PC-9 (cell line): ENCODE results near the gene IMMP2L. TPM values are rescaled to one million over a fixed set of nuclear protein-coding genes. Genes with fewer than 3 reads are reported as not detected.

Experiments
- BruUV-seq: library from RNA; stranded (reverse); fragments of 400-500 nt; replicated peaks from 2 replicates; lab custom pipeline; 2021; lab: Mats Ljungman, UMichigan
- CTCF ChIA-PET: fragments of 300-600 bp; sonication (Branson Sonifier 250); formaldehyde crosslinking; loops from one replicate; lab custom pipeline; 2022; ENCODE audit warnings: antibody characterized with exemption; lab: Charles Lee
- POLR2A ChIA-PET: fragments of 300-600 bp; sonication (Branson Sonifier 250); formaldehyde crosslinking; loops from one replicate; lab custom pipeline; 2022; ENCODE audit warnings: antibody characterized with exemption; ENCODE audit not compliant: unreplicated experiment; lab: Charles Lee
- DNase-seq, 2 experiments: peaks; one replicate each; pipeline versions ENCODE4 v3.0.0 to v3.0.0-alpha.2; 2015 to 2022; ENCODE audit warnings: mixed read lengths in 1 of 2
- H2AFZ ChIP-seq: fragments of 200-600 bp; sonication (generic); 2 replicates; pipeline ENCODE4 v1.8.1; 2017; ENCODE audit warnings: antibody characterized with exemption
- H3F3A ChIP-seq: fragments of 200-600 bp; sonication (generic); 2 replicates; pipeline ENCODE4 v1.8.1; 2017; ENCODE audit warnings: antibody characterized with exemption, mild to moderate bottlenecking, low read depth; ENCODE audit not compliant: insufficient read depth
- H3K27ac ChIP-seq: fragments of 200-600 bp; sonication (generic); 2 replicates; pipeline ENCODE4 v1.6.1; 2016; ENCODE audit warnings: mixed run types
- H3K27me3 ChIP-seq: fragments of 200-600 bp; sonication (generic); 2 replicates; pipeline ENCODE4 v1.6.1; 2016; ENCODE audit warnings: low read depth, mixed run types; ENCODE audit not compliant: insufficient read depth
- H3K36me3 ChIP-seq: fragments of 200-600 bp; sonication (generic); 2 replicates; pipeline ENCODE4 v1.6.1; 2016; ENCODE audit warnings: low read depth, mixed run types
- H3K4me1 ChIP-seq: fragments of 200-600 bp; sonication (generic); replicated peaks from 2 replicates; pipeline ENCODE4 v1.6.1; 2016; ENCODE audit warnings: mixed run types; ENCODE audit not compliant: insufficient read depth
- H3K4me2 ChIP-seq: fragments of 200-600 bp; sonication (generic); 2 replicates; pipeline ENCODE4 v1.6.1; 2017; ENCODE audit warnings: mixed run types
- H3K4me3 ChIP-seq: fragments of 200-600 bp; sonication (generic); 2 replicates; pipeline ENCODE4 v1.6.1; 2016; ENCODE audit warnings: mixed run types
- H3K79me2 ChIP-seq: fragments of 200-600 bp; sonication (generic); 2 replicates; pipeline ENCODE4 v1.6.1; 2017; ENCODE audit warnings: low read depth, mixed run types
- H3K9me2 ChIP-seq: fragments of 200-600 bp; sonication (generic); 2 replicates; pipeline ENCODE4 v1.8.1; 2017; ENCODE audit warnings: mild to moderate bottlenecking; ENCODE audit not compliant: insufficient read depth
- H3K9me3 ChIP-seq: fragments of 200-600 bp; sonication (generic); 2 replicates; pipeline ENCODE4 v1.8.1; 2016; ENCODE audit warnings: low read depth; ENCODE audit not compliant: insufficient read depth
- H4K20me1 ChIP-seq: fragments of 200-600 bp; sonication (generic); 2 replicates; pipeline ENCODE4 v1.8.1; 2017; ENCODE audit not compliant: insufficient read depth
- EZH2 ChIP-seq: fragments of 200-600 bp; sonication (generic); IDR thresholded peaks from 2 replicates; pipeline ENCODE4 v1.8.0; 2017; ENCODE audit warnings: antibody characterized with exemption, low read depth
- intact Hi-C: fragments of 100-400 bp; cut with micrococcal nuclease; formaldehyde crosslinking; loops from one replicate; pipeline ENCODE4 v1.10.0; 2022; ENCODE audit not compliant: unreplicated experiment
- total RNA-seq: library from RNA; stranded (reverse); gene quantifications from 2 replicates; pipeline ENCODE4 v1.2.3, GENCODE V29; 2021
- TF ChIP-seq, protein P1 (sequence below): fragments of 200-600 bp; sonication (generic); conservative IDR thresholded peaks from 2 replicates; pipeline ENCODE4 v1.6.1; 2017; ENCODE audit warnings: mixed run types, antibody characterized with exemption, mild to moderate bottlenecking, moderate library complexity

Gene IMMP2L
- total RNA-seq, 1 experiment from 2014 or later, result 40.5 TPM

- Histone ChIP-seq H3K27ac (no peak overlapping the region), H4K20me1 (no peaks in the 10 kb centered on the region), H3K4me1 (no peaks in the 10 kb centered on the region), H3K4me2 (no peak overlapping the region), H3F3A (no peaks in the 10 kb centered on the region), H3K9me2 (no peaks in the 10 kb centered on the region), H3K9me3 (no peaks in the 10 kb centered on the region), H2AFZ (no peak overlapping the region), H3K4me3 (no peak overlapping the region), H3K27me3 (no peaks in the 10 kb centered on the region), H3K36me3 (no peaks in the 10 kb centered on the region), H3K79me2 (no peaks in the 10 kb centered on the region)
- ChIA-PET CTCF (no interaction called here), POLR2A (no interaction called here)
- intact Hi-C loops, result no loop called here
- no peak for DNase-seq
- no TSS peak for BruUV-seq
- TF ChIP-seq, protein P1, sequence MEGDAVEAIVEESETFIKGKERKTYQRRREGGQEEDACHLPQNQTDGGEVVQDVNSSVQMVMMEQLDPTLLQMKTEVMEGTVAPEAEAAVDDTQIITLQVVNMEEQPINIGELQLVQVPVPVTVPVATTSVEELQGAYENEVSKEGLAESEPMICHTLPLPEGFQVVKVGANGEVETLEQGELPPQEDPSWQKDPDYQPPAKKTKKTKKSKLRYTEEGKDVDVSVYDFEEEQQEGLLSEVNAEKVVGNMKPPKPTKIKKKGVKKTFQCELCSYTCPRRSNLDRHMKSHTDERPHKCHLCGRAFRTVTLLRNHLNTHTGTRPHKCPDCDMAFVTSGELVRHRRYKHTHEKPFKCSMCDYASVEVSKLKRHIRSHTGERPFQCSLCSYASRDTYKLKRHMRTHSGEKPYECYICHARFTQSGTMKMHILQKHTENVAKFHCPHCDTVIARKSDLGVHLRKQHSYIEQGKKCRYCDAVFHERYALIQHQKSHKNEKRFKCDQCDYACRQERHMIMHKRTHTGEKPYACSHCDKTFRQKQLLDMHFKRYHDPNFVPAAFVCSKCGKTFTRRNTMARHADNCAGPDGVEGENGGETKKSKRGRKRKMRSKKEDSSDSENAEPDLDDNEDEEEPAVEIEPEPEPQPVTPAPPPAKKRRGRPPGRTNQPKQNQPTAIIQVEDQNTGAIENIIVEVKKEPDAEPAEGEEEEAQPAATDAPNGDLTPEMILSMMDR, result no peak
- no peak for TF ChIP-seq EZH2
Observed at GRCh38 chr7:110693344-110693743, 868.9 kb downstream of the IMMP2L start.

DNA sequence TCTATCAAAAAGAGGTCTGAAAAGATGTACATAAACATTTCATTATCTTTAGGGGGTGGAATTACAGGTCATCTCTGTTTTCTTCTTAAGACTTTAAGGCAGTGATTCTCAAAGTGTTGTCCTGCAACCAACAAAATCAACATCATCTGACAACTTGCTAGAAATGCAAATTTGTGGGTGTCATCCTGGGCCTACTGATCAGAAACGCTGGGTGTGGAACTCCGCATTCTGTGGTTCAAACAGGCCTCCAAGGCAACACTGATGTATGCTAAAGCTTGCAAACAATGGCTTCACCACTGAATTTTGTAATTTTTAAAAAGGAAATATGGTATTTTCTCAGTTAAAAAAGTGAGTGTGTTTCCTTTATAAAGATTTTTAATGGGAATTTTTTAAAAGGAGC lies 873.4 kb downstream of the IMMP2L start:
- Histone ChIP-seq H3K27ac (no peak overlapping the region), H3F3A (no peaks in the 10 kb centered on the region), H3K9me2 (no peaks in the 10 kb centered on the region), H3K27me3 (no peaks in the 10 kb centered on the region), H3K9me3 (no peaks in the 10 kb centered on the region), H3K36me3 (no peaks in the 10 kb centered on the region), H3K79me2 (no peaks in the 10 kb centered on the region), H3K4me3 (no peak overlapping the region), H3K4me2 (no peak overlapping the region), H2AFZ (no peak overlapping the region), H3K4me1 (no peaks in the 10 kb centered on the region), H4K20me1 (no peaks in the 10 kb centered on the region)
- DNase-seq, result no peak
- POLR2A ChIA-PET, result no interaction called here
- intact Hi-C loops, result no loop called here
- CTCF ChIA-PET, result no interaction called here
- TF ChIP-seq, protein P1, result no peak
- TF ChIP-seq EZH2, result no peak
- no TSS peak for BruUV-seq

GRCh38 chr7:110685899-110686298 lies 876.4 kb downstream of the IMMP2L start:
- Histone ChIP-seq H3K4me1 (no peaks in the 10 kb centered on the region), H3K27ac (no peak overlapping the region), H3K27me3 (no peaks in the 10 kb centered on the region), H3K4me2 (no peak overlapping the region), H3K9me2 (no peaks in the 10 kb centered on the region), H3K9me3 (no peaks in the 10 kb centered on the region), H3K36me3 (no peaks in the 10 kb centered on the region), H2AFZ (no peak overlapping the region), H3K4me3 (no peak overlapping the region), H4K20me1 (no peaks in the 10 kb centered on the region), H3F3A (no peaks in the 10 kb centered on the region), H3K79me2 (no peaks in the 10 kb centered on the region)
- no peak for DNase-seq
- no TSS peak for BruUV-seq
- POLR2A ChIA-PET, result no interaction called here
- CTCF ChIA-PET, result no interaction called here
- intact Hi-C loops, result no loop called here
- no peak for TF ChIP-seq EZH2
- TF ChIP-seq, protein P1, result no peak
